CD4-positive, CD25-positive, alpha-beta regulatory T cell (primary cell): ENCODE results near the gene SORCS2. TPM values are rescaled to one million over a fixed set of nuclear protein-coding genes. Genes with fewer than 3 reads are reported as not detected.

Experiments used
- ATAC-seq, 2 donors: fragments of 150-1000 bp; cut with Tn5 transposase; one replicate each; pipeline ENCODE4 v1.10.0; 2021; ENCODE audit warnings: low read depth in 2 of 2, moderate number of reproducible peaks in 2 of 2, moderate library complexity in 1 of 2
- DNase-seq, 3 donors: peaks; one replicate each; pipeline versions ENCODE4 v3.0.0 to v3.0.0-alpha.2; 2012 to 2022; ENCODE audit warnings: mixed read lengths in 1 of 3
- H3K27ac ChIP-seq: one replicate; pipeline ENCODE4 v1.7.0; 2013; ENCODE audit warnings: mild to moderate bottlenecking, low read length; ENCODE audit not compliant: insufficient read depth, poor library complexity, severe bottlenecking
- H3K27me3 ChIP-seq: one replicate; pipeline ENCODE4 v1.7.0; 2013; ENCODE audit warnings: low read length; ENCODE audit not compliant: control insufficient read depth, insufficient read depth
- H3K36me3 ChIP-seq: one replicate; pipeline ENCODE4 v1.7.0; 2013; ENCODE audit warnings: mild to moderate bottlenecking, low read length, moderate library complexity; ENCODE audit not compliant: control insufficient read depth, insufficient read depth
- H3K4me1 ChIP-seq: 2 replicates; pipeline ENCODE4 v1.7.0; 2013; ENCODE audit warnings: mild to moderate bottlenecking, low read length; ENCODE audit not compliant: insufficient read depth, control insufficient read depth, poor library complexity, severe bottlenecking
- H3K4me3 ChIP-seq: one replicate; pipeline ENCODE4 v1.7.0; 2013; ENCODE audit warnings: low read depth, mild to moderate bottlenecking, low read length, moderate library complexity
- H3K9me3 ChIP-seq, 2 experiments: 1 replicate in 1 of 2; 2 replicates in 1 of 2; pipeline ENCODE4 v1.7.0; 2013; ENCODE audit warnings: low read length in 2 of 2, mild to moderate bottlenecking in 1 of 2, moderate library complexity in 1 of 2; ENCODE audit not compliant: control insufficient read depth in 2 of 2
- H3K27ac Mint-ChIP-seq, 3 donors: one replicate each; pipeline ENCODE4 v1.8.0; 2020 to 2022; ENCODE audit warnings: mild to moderate bottlenecking in 3 of 3, mixed read lengths in 3 of 3, moderate library complexity in 2 of 3
- H3K27me3 Mint-ChIP-seq: one replicate; pipeline ENCODE4 v1.8.0; 2022; ENCODE audit warnings: mild to moderate bottlenecking, mixed read lengths
- H3K36me3 Mint-ChIP-seq: one replicate; pipeline ENCODE4 v1.8.0; 2020; ENCODE audit warnings: mixed read lengths
- H3K4me1 Mint-ChIP-seq, 4 donors: one replicate each; pipeline ENCODE4 v1.8.0; 2020 to 2022; ENCODE audit warnings: mixed read lengths in 4 of 4, mild to moderate bottlenecking in 1 of 4
- H3K4me3 Mint-ChIP-seq, 4 donors: one replicate each; pipeline ENCODE4 v1.8.0; 2020 to 2022; ENCODE audit warnings: mild to moderate bottlenecking in 4 of 4, mixed read lengths in 4 of 4, moderate library complexity in 3 of 4
- H3K9me3 Mint-ChIP-seq, 7 donors: one replicate each; pipeline ENCODE4 v1.8.0; 2020 to 2022; ENCODE audit warnings: mixed read lengths in 7 of 7, mild to moderate bottlenecking in 3 of 7, moderate library complexity in 2 of 7
- polyA plus RNA-seq, 4 donors: library from polyadenylated mRNA; unstranded; fragments of 300-500 nt; fragmentation: Illumina TruSeq; gene quantifications; one replicate each; pipeline ENCODE4 v1.2.3, GENCODE V29; 2021
- total RNA-seq: library from RNA; stranded (reverse); gene quantifications from one replicate; pipeline ENCODE4 v1.2.3, GENCODE V29; 2022

The SORCS2 gene
- total and polyA plus RNA-seq, 5 donors from 2014 or later = not detected

DNA sequence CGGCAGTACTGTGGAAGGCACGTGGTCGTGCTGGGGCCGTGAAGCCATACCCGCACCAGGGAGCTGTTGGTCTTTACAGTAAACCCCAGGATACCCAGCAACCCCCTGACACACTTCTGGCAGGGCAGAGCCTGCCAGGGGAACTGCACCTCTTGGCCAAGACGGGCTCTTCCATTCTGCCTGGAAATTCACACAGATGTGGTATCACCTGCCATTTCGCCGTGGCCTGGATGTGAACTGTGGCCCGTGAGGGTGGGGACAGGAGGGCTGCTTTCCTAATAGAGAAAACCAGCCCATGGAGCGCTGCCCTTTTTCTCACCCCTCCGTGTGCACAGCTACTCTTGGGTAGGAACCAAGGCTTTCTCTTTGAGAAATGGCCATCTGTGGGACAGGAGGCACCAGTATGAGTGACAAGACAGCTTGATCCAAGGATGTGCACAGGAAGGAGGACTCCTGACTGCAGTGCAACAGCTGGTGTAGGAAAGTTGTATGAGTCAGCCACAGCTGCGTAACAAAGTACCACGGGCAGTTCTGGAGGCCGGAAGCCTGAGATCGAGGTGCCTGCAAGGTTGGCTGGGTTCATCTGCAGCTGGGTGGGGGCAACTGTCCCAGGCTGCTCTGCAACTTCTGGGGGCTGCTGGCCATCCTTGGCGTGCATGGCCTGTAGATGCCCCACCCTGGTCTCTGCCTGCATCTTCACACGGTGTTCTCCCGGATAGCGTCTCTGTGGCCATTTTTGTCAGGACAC, 146.7 kb downstream of the SORCS2 start:
- H3K36me3 Mint-ChIP-seq = no peaks in the 10 kb centered on the region
- no peak overlapping the region for H3K4me3 Mint-ChIP-seq
- Histone ChIP-seq H3K4me3 (no peak overlapping the region), H3K4me1 (no peaks in the 10 kb centered on the region), H3K27me3 (no peaks in the 10 kb centered on the region), H3K36me3 (no peaks in the 10 kb centered on the region), H3K9me3 (no peaks in the 10 kb centered on the region), H3K27ac (no peak overlapping the region)
- H3K9me3 Mint-ChIP-seq = peaks cover 0 to 4% (median 0%) of the 10 kb centered on the region in 7 donors
- no peak overlapping the region for H3K27ac Mint-ChIP-seq
- H3K4me1 Mint-ChIP-seq = no peaks in the 10 kb centered on the region
- DNase-seq = no peak
- peaks cover 7% of the 10 kb centered on the region for H3K27me3 Mint-ChIP-seq
- no peak for ATAC-seq

DNA sequence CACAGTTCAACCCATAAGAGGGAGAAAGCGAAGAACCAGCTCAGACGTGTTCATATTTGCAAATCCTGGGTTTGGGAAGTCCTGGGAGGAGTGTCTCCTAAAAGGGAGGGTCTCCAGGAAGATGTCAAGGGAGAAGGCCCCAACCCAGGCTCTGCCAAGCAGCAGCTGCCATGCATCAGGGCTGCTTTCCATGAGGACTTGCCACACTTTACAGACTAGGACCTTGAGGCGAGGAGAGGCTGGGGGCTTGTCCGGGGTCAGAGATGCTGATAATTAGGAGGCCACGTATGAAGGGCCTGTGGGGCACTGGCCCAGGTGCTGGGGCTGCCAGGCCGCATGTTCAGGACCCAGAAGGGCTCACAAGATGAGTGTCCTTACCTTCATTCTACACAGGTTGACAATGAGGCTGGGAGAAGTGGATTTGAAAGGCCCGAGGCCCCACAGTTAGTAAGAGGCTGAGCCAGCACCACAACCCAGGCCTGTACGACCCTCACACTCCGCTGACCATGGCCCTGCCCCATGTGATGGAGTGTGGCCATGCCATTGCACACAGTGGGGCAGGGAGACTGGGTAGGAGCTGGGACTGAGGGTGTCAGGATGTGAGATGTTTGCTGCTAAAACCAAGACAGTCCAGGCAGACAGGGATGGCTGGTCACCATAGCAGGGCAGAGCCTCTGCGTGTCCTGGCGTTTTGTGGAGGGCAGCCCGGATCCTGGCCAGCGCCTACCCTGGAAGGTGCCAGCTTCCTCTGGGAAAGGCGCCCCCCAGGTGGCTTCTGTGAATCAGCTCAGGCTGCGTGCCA, 147.6 kb downstream of the SORCS2 start:
- Histone ChIP-seq H3K27me3 (no peaks in the 10 kb centered on the region), H3K4me1 (no peaks in the 10 kb centered on the region), H3K9me3 (no peaks in the 10 kb centered on the region), H3K36me3 (no peaks in the 10 kb centered on the region), H3K4me3 (no peak overlapping the region), H3K27ac (no peak overlapping the region)
- ATAC-seq (no peak), DNase-seq (no peak)
- peaks cover 0 to 4% (median 0%) of the 10 kb centered on the region in 7 donors for H3K9me3 Mint-ChIP-seq
- H3K4me1 Mint-ChIP-seq = no peaks in the 10 kb centered on the region
- no peaks in the 10 kb centered on the region for H3K36me3 Mint-ChIP-seq
- peaks cover 4% of the 10 kb centered on the region for H3K27me3 Mint-ChIP-seq
- no peak overlapping the region for H3K4me3 Mint-ChIP-seq
- H3K27ac Mint-ChIP-seq = no peak overlapping the region

DNA sequence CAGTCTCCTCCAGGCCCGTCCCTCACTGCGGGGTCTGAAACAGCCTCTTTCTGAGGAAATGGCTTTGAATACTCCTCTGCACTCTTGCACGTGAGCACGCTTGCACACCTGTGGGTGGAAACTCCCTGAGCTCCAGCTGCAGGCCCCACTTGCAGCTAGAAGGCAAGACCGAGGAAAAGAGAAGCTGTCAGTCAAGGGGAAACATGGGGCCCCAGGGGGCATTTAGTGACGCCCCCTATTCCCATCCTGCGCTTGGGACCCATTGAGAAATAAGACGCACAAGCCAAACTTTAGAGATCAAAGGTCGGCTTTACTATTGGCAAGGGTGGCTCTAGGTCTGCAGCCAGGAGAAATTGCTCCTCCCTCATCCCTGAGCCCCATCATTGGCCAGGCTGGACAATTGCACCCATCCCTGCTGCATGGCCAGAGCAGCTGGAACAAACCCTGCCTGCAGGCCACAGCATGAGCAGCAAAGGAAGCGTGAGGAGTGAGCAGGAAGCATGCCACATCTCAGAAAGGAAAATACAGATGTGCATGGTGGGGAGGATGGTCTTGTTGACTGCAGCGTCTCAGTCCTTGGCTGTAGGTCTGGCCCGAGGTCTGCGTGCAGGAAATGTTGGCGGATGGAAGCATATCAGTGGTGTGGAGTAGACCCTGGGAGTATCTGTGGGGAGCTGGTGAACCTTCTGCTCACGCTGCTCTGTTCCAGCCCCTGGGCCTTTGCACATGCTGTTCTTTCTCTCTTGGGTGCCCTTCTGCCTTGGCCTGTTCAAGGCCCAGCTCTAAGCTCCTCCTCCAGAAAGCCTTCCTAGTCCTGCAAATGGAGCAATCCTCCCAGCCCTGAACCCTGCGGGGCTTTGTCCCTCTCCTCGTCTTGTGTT, 148.5 kb downstream of the SORCS2 start:
- no peaks in the 10 kb centered on the region for H3K9me3 ChIP-seq
- ATAC-seq = no peak
- H3K27ac Mint-ChIP-seq = no peak overlapping the region

GRCh38 chr4:7341491-7342222, 149.3 kb downstream of the SORCS2 start:
- no peak for ATAC-seq

More for the DNA sequence above, 148.5 kb downstream of the SORCS2 start:
- Mint-ChIP-seq H3K9me3 (peaks cover 0 to 5% (median 1%) of the 10 kb centered on the region in 7 donors), H3K36me3 (no peaks in the 10 kb centered on the region), H3K27me3 (peaks cover 4% of the 10 kb centered on the region), H3K4me1 (no peaks in the 10 kb centered on the region), H3K4me3 (no peak overlapping the region)
- Histone ChIP-seq H3K27ac (no peak overlapping the region), H3K27me3 (no peaks in the 10 kb centered on the region), H3K4me1 (no peaks in the 10 kb centered on the region), H3K4me3 (no peak overlapping the region), H3K36me3 (no peaks in the 10 kb centered on the region)
- DNase-seq = no peak

GRCh38 chr4:7342223-7343080, 150.1 kb downstream of the SORCS2 start:
- Mint-ChIP-seq H3K4me3 (no peak overlapping the region), H3K4me1 (no peaks in the 10 kb centered on the region), H3K36me3 (no peaks in the 10 kb centered on the region), H3K9me3 (peaks cover 0 to 16% (median 3%) of the 10 kb centered on the region in 7 donors), H3K27ac (no peak overlapping the region), H3K27me3 (peaks cover 4% of the 10 kb centered on the region)
- DNase-seq (no peak), ATAC-seq (no peak)
- H3K9me3 ChIP-seq = no peaks in the 10 kb centered on the region
- no peak overlapping the region for H3K27ac ChIP-seq
- no peaks in the 10 kb centered on the region for H3K27me3 ChIP-seq
- H3K36me3 ChIP-seq = no peaks in the 10 kb centered on the region
- no peak overlapping the region for H3K4me3 ChIP-seq
- no peaks in the 10 kb centered on the region for H3K4me1 ChIP-seq

More at GRCh38 chr4:7341491-7342222, 149.3 kb downstream of the SORCS2 start:
- H3K4me3 ChIP-seq = no peak overlapping the region
- no peaks in the 10 kb centered on the region for H3K9me3 ChIP-seq
- no peaks in the 10 kb centered on the region for H3K36me3 ChIP-seq
- H3K27ac ChIP-seq = no peak overlapping the region
- no peaks in the 10 kb centered on the region for H3K27me3 ChIP-seq
- no peaks in the 10 kb centered on the region for H3K36me3 Mint-ChIP-seq
- peaks cover 0 to 14% (median 3%) of the 10 kb centered on the region in 7 donors for H3K9me3 Mint-ChIP-seq
- no peak overlapping the region for H3K27ac Mint-ChIP-seq
- H3K27me3 Mint-ChIP-seq = peaks cover 4% of the 10 kb centered on the region
- no peaks in the 10 kb centered on the region for H3K4me1 Mint-ChIP-seq
- no peak overlapping the region for H3K4me3 Mint-ChIP-seq
- H3K4me1 ChIP-seq = no peaks in the 10 kb centered on the region
- DNase-seq = no peak

- Histone ChIP-seq H3K27ac (no peak overlapping the region), H3K36me3 (no peaks in the 10 kb centered on the region), H3K4me3 (no peak overlapping the region), H3K9me3 (no peaks in the 10 kb centered on the region), H3K4me1 (no peaks in the 10 kb centered on the region), H3K27me3 (no peaks in the 10 kb centered on the region)
- H3K27me3 Mint-ChIP-seq = peaks cover 4% of the 10 kb centered on the region
- no peaks in the 10 kb centered on the region for H3K36me3 Mint-ChIP-seq
- H3K4me3 Mint-ChIP-seq = no peak overlapping the region
- peaks cover 0 to 16% (median 4%) of the 10 kb centered on the region in 7 donors for H3K9me3 Mint-ChIP-seq
- H3K27ac Mint-ChIP-seq = no peak overlapping the region
- ATAC-seq (no peak), DNase-seq (no peak)
- H3K4me1 Mint-ChIP-seq = no peaks in the 10 kb centered on the region
These were observed 150.8 kb downstream of the SORCS2 start for GRCh38 chr4:7343081-7343655.
